Measurements from ENCODE around the gene IL4R.

DNA sequence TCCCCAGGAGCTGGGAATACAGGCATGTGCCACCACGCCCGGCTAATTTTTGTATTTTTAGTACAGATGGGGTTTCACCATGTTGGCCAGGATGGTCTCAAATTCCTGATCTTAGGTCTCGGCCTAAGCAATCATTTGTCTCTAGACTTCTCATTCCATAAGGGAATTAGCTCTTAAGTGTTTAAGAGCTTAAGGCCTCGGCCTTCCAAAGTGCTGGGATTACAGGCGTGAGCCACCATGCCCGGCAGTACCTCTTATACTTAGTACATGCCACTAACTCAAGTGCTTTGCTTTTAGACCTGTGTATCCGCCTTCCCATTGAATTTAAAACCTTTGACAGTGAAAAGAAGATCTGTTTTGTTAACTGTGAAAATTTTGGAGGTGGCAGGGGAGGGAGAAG, 71.6 kb downstream of the IL4R start:
- TF ChIP-seq, protein P1, sequence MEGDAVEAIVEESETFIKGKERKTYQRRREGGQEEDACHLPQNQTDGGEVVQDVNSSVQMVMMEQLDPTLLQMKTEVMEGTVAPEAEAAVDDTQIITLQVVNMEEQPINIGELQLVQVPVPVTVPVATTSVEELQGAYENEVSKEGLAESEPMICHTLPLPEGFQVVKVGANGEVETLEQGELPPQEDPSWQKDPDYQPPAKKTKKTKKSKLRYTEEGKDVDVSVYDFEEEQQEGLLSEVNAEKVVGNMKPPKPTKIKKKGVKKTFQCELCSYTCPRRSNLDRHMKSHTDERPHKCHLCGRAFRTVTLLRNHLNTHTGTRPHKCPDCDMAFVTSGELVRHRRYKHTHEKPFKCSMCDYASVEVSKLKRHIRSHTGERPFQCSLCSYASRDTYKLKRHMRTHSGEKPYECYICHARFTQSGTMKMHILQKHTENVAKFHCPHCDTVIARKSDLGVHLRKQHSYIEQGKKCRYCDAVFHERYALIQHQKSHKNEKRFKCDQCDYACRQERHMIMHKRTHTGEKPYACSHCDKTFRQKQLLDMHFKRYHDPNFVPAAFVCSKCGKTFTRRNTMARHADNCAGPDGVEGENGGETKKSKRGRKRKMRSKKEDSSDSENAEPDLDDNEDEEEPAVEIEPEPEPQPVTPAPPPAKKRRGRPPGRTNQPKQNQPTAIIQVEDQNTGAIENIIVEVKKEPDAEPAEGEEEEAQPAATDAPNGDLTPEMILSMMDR (conservative IDR thresholded peaks at IDR 0.05; ENCODE audit: low read depth, low read length), result no peak
- no peak for TF ChIP-seq EZH2 (IDR thresholded peaks at IDR 0.05; ENCODE audit: low read length, unreplicated experiment)
- TF ChIP-seq EZH2phosphoT487 (IDR thresholded peaks at IDR 0.05; ENCODE audit: borderline replicate concordance, low read length), result no peak

Measured in PC-3 (cell line).